Measurements from ENCODE around the gene GNA15. TPM values are rescaled to one million over a fixed set of nuclear protein-coding genes. Genes with fewer than 3 reads are reported as not detected.

GNA15 gene
- total RNA-seq, 1 donor from 2014 or later = 85.0 TPM

DNA sequence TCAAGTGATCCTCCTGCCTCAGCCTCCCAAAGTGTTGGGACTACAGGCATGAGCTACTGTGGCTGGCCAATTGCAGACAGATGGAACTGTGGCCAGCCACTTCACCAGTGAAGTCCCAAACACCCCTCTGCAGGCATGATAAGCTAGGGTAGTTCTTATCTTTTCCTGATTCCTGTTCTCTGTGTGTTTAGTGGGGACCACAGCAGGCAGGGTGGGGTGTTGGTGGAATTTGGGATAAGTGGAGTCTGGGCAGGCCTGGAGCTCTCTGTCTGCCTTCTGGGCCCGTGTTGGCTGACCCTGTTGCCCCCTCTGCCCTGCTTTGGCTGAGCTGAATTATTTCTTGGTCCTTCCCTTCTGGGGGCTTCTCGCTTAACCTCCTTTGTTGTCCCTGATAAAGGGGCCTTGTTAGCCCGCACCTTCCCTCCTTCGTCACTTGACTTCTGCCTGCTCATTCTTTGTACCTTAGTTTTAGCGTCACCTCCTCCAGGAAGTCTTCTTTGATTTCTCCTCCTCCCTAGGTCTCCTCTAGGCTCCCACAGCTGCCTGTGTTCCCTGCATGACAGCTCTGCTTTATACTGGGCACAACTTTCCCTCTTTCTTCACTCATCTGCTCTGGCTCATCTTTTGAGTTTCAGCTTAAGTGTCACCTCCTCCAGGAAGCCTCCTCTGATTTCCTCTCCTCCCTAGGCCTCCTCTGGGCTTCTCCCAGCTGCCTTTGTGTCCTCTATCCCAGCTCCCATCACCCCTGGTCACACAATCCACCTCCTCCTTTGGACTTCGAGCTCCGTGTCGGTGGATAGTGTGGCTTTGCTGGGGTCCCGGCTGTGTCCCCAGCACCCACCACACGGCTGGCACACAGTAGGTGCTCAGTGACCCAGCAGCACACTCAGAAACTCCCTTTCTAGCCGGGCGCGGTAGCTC lies 48.1 kb downstream of the GNA15 start:
- no peaks in the 10 kb centered on the region for H3K27me3 ChIP-seq (ENCODE audit: control insufficient read depth, insufficient read depth, low read length)
- no peak for TF ChIP-seq CTCF (IDR thresholded peaks at IDR 0.05; ENCODE audit: insufficient read depth, low read length, severe bottlenecking)
- H3K36me3 ChIP-seq (ENCODE audit: control insufficient read depth, insufficient read depth, low read length) = peaks cover 1% of the 10 kb centered on the region
- peak; percentile 50 for FAIRE-seq
- no peak for DNase-seq (ENCODE audit: low read depth)
- no peak overlapping the region for H3K4me3 ChIP-seq (ENCODE audit: low read depth, low read length)

GRCh38 chr19:3184847-3185460 lies 49.1 kb downstream of the GNA15 start:
- FAIRE-seq (no peak), DNase-seq (ENCODE audit: low read depth) (no peak)
- H3K36me3 ChIP-seq (ENCODE audit: control insufficient read depth, insufficient read depth, low read length) = peaks cover 2% of the 10 kb centered on the region
- H3K27me3 ChIP-seq (ENCODE audit: control insufficient read depth, insufficient read depth, low read length) = no peaks in the 10 kb centered on the region
- TF ChIP-seq CTCF (IDR thresholded peaks at IDR 0.05; ENCODE audit: insufficient read depth, low read length, severe bottlenecking) = no peak
- peak overlapping the region; percentile 98 for H3K4me3 ChIP-seq (ENCODE audit: low read depth, low read length)

DNA sequence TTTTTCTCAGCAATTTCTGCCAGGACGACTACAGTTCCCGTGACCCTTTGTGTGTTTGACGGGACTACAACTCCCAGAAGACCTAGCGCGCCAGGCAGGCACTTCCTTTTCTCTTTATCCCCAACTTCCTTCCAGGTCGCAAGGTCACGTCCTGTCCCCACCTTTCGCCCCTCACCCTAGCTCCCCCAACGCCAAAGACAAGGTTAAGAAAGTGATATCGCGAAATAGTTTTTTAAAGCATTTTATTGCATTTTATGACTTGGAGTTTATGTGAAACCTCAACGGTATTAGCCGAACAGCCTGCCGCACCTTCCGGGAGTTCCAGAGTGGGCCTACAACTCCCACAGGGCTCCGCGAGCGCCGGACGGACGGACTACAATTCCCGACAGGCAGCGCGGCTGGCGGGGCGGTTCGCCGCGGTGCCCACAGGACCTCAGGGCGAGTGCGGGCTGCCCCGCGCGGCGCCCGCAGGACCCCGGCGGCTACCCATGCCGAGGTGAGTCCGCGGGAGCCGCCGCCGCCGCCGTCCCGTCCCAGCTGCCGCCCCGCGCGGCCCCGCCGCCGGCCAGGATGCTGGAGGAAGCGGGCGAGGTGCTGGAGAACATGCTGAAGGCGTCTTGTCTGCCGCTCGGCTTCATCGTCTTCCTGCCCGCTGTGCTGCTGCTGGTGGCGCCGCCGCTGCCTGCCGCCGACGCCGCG lies 49.8 kb downstream of the GNA15 start, which contains the start of gene NCLN:
Gene NCLN, plus strand, starts transcription at position 470 of the 699 bp plus-strand sequence. Its CDS starts 101 bp downstream, at position 571.
- peak; percentile 89 for DNase-seq (ENCODE audit: low read depth)
- Histone ChIP-seq H3K36me3 (ENCODE audit: control insufficient read depth, insufficient read depth, low read length) (peaks cover 2% of the 10 kb centered on the region), H3K4me3 (ENCODE audit: low read depth, low read length) (peak within 1 kb of the TSS; percentile 98), H3K27me3 (ENCODE audit: control insufficient read depth, insufficient read depth, low read length) (no peaks in the 10 kb centered on the region)
- TF ChIP-seq CTCF (IDR thresholded peaks at IDR 0.05; ENCODE audit: insufficient read depth, low read length, severe bottlenecking) = no peak
- peak; percentile 72 for FAIRE-seq

DNA sequence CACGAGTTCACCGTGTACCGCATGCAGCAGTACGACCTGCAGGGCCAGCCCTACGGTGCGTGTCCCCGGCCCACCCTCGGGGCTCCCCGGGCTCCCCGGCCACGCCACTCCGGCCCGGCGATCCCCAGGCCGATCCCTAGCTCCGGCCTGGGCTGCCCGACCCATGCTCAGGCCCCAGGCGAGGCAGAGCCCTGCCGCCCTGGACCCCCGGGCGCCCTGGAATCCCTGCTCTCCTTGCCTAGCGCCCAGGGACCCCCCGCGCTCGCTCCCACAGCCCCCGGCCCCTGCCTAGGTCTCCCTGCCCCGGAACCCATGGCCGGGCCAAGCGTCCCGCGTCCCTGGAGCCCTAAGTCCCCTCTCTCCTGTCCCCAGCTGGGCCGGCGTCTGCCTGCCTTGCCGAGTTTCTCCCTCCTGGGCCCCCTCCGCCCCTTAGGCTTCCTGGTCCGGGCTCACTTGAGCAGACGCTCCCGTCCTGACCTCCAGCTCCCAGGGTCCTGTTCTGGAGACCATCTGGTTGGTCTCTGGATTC lies 50.4 kb downstream of the GNA15 start:
- DNase-seq (ENCODE audit: low read depth) = no peak
- no peaks in the 10 kb centered on the region for H3K27me3 ChIP-seq (ENCODE audit: control insufficient read depth, insufficient read depth, low read length)
- no peak for TF ChIP-seq CTCF (IDR thresholded peaks at IDR 0.05; ENCODE audit: insufficient read depth, low read length, severe bottlenecking)
- H3K36me3 ChIP-seq (ENCODE audit: control insufficient read depth, insufficient read depth, low read length) = peaks cover 2% of the 10 kb centered on the region
- FAIRE-seq = no peak
- H3K4me3 ChIP-seq (ENCODE audit: low read depth, low read length) = peak overlapping the region; percentile 98

DNA sequence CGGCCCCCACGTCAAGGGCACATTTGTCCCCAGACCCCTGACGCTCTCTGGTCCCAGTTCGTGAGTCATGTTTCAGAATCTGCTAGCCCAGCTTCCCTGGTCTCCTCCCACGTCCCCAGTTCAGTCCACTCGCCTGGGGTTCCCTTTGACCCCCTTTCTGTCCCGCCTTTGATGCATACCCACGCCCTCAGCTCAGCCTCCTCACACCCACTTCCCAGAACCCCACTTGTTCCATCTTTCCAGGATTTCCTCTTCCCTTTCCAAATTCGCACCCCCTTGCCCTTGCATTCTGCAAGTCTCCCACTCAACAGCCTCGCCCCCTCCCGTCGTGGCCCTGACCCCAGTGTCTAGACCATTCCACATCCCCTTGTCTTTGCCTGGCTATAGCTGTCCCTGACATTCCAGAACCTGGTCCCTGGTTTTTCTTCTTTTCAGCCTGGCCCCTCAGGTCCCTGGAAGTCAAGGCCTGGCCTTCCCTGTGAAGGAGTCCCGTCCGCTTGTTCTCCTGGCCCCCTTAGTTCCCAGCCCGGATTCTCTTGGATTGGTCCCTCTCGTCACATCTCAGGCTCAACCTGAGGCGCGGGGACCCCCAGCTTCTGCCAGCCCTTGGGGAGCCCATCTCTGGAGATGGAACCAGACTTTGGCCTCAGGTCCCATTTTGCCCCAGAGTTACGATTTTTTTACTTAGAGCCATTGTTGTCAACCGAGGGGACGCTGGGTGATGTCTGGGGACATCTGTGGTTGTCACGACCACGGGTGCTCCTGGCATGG lies 51.2 kb downstream of the GNA15 start:
- no peak for TF ChIP-seq CTCF (IDR thresholded peaks at IDR 0.05; ENCODE audit: insufficient read depth, low read length, severe bottlenecking)
- peaks cover 2% of the 10 kb centered on the region for H3K36me3 ChIP-seq (ENCODE audit: control insufficient read depth, insufficient read depth, low read length)
- FAIRE-seq (no peak), DNase-seq (ENCODE audit: low read depth) (no peak)
- H3K27me3 ChIP-seq (ENCODE audit: control insufficient read depth, insufficient read depth, low read length) = no peaks in the 10 kb centered on the region
- peak overlapping the region; percentile 98 for H3K4me3 ChIP-seq (ENCODE audit: low read depth, low read length)
